SU-DHL-6 (cell line): ENCODE results near the gene TMEM184A.

Source experiments
- H2AFZ ChIP-seq: fragments of 200-600 bp; sonication (generic); 2 replicates; pipeline ENCODE4 v1.6.1; 2014; ENCODE audit warnings: low read depth, mild to moderate bottlenecking, moderate library complexity, mixed read lengths, antibody characterized with exemption, low read length; ENCODE audit not compliant: severe bottlenecking
- H3F3A ChIP-seq: fragments of 200-600 bp; shearing (Covaris generic); 2 replicates; pipeline ENCODE4 v1.6.0; 2016; ENCODE audit warnings: antibody characterized with exemption, mild to moderate bottlenecking; ENCODE audit not compliant: insufficient read depth
- H3K27ac ChIP-seq: fragments of 200-600 bp; sonication (generic); 2 replicates; pipeline ENCODE4 v1.5.1; 2016; ENCODE audit warnings: low read depth, mild to moderate bottlenecking, low read length, moderate library complexity, mixed read lengths
- H3K27me3 ChIP-seq: fragments of 200-600 bp; sonication (generic), shearing (Covaris generic); 2 replicates; pipeline ENCODE4 v1.6.0; 2014; ENCODE audit warnings: mild to moderate bottlenecking, low read length
- H3K36me3 ChIP-seq: fragments of 200-600 bp; sonication (generic); 2 replicates; pipeline ENCODE4 v1.6.1; 2014; ENCODE audit warnings: mild to moderate bottlenecking, low read length, mixed read lengths
- H3K4me2 ChIP-seq: fragments of 300-600, 200-600 bp; shearing (Covaris generic), sonication (generic); 2 replicates; pipeline ENCODE4 v1.6.0; 2014; ENCODE audit warnings: low read length, low read depth, mild to moderate bottlenecking; ENCODE audit not compliant: poor library complexity, severe bottlenecking
- H3K4me3 ChIP-seq: fragments of 200-600 bp; sonication (generic); 2 replicates; pipeline ENCODE4 v1.5.1; 2014; ENCODE audit warnings: antibody characterized with exemption, low read length, mild to moderate bottlenecking, mixed read lengths; ENCODE audit not compliant: insufficient read depth, poor library complexity, severe bottlenecking
- H3K79me2 ChIP-seq: fragments of 200-600 bp; sonication (generic); 2 replicates; pipeline ENCODE4 v1.6.1; 2014; ENCODE audit warnings: mild to moderate bottlenecking, low read length, moderate library complexity; ENCODE audit not compliant: insufficient read depth
- H3K9ac ChIP-seq: fragments of 200-600 bp; sonication (generic); 2 replicates; pipeline ENCODE4 v1.7.0; 2014; ENCODE audit warnings: mild to moderate bottlenecking, low read length
- H3K9me2 ChIP-seq: fragments of 200-600 bp; sonication (generic); replicated peaks from 2 replicates; pipeline ENCODE4 v1.6.1; 2014; ENCODE audit warnings: low read length; ENCODE audit not compliant: insufficient read depth
- H3K9me3 ChIP-seq: fragments of 200-600 bp; sonication (generic); 2 replicates; pipeline ENCODE4 v1.6.1; 2014; ENCODE audit warnings: low read length, mixed read lengths; ENCODE audit not compliant: insufficient read depth
- H4K20me1 ChIP-seq: fragments of 200-600 bp; sonication (generic); 2 replicates; pipeline ENCODE4 v1.6.1; 2014; ENCODE audit warnings: low read depth, mild to moderate bottlenecking, antibody characterized with exemption, low read length, moderate library complexity, mixed read lengths
- EZH2phosphoT487 ChIP-seq: fragments of 200-600 bp; sonication (generic), shearing (Covaris generic); conservative IDR thresholded peaks from 2 replicates; pipeline ENCODE4 v1.6.1; 2018; ENCODE audit warnings: mild to moderate bottlenecking, antibody characterized with exemption, low read length, moderate library complexity, mixed read lengths
- TF ChIP-seq, protein P1 (sequence below): fragments of 200-600 bp; sonication (generic); IDR thresholded peaks from one replicate; pipeline ENCODE4 v1.5.1; 2017; ENCODE audit warnings: antibody characterized with exemption, mild to moderate bottlenecking, low read length, moderate library complexity; ENCODE audit not compliant: insufficient read depth, poor library complexity, severe bottlenecking

TMEM184A gene

DNA sequence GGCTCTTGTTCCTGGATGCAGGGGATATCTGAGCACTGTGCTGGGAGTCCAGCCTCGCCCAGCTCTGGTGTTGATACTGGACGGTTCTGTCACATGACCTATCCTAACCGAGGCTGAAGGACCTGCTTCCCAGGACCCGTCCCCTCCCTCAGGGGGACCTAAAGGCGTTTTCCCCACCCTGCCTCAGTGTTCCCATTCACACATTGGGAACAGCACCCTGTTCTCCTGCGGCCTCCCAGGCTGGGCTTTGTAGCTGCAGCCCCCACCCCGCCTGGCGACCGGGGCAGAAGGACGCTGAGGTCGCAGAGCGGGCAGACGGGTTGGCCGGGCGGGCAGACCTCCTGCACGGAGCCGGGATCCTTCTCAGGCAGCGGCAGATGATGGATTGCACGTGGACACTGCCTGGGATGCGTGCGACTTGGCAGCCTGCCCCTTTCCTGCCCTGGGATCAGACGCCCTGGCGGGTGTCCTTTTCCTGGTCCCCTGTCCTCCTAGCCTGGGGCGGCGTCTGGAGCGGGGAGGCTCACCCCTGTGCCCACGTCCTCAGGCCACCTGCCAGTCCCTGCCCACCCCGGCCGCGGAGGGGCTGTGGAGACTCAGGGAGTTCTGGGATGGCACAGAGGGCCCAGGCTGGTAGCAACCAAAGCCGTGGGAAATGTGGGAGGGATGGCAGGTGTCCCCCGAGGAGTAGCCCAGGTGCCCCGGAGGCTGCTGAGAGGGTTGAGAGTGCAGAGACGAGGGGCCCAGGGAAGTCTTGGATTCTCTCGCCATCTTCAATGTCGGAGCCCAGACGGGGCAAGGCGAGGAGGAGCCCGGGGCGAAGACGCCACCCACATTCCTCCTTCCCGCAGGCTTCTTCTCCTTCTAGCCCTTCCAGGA is 31.1 kb upstream of the TMEM184A start:
- H2AFZ ChIP-seq = no peak overlapping the region
- no peaks in the 10 kb centered on the region for H3K9me2 ChIP-seq
- no peak overlapping the region for H3K27ac ChIP-seq
- H3K36me3 ChIP-seq = no peaks in the 10 kb centered on the region
- no peak overlapping the region for H3K4me3 ChIP-seq
- H3K9me3 ChIP-seq = no peaks in the 10 kb centered on the region
- H3K4me2 ChIP-seq = no peak overlapping the region
- no peak overlapping the region for H3K9ac ChIP-seq
- no peaks in the 10 kb centered on the region for H3F3A ChIP-seq
- TF ChIP-seq EZH2phosphoT487 = no peak
- TF ChIP-seq, protein P1, sequence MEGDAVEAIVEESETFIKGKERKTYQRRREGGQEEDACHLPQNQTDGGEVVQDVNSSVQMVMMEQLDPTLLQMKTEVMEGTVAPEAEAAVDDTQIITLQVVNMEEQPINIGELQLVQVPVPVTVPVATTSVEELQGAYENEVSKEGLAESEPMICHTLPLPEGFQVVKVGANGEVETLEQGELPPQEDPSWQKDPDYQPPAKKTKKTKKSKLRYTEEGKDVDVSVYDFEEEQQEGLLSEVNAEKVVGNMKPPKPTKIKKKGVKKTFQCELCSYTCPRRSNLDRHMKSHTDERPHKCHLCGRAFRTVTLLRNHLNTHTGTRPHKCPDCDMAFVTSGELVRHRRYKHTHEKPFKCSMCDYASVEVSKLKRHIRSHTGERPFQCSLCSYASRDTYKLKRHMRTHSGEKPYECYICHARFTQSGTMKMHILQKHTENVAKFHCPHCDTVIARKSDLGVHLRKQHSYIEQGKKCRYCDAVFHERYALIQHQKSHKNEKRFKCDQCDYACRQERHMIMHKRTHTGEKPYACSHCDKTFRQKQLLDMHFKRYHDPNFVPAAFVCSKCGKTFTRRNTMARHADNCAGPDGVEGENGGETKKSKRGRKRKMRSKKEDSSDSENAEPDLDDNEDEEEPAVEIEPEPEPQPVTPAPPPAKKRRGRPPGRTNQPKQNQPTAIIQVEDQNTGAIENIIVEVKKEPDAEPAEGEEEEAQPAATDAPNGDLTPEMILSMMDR = no peak
- H3K27me3 ChIP-seq = no peaks in the 10 kb centered on the region
- no peaks in the 10 kb centered on the region for H4K20me1 ChIP-seq
- H3K79me2 ChIP-seq = no peaks in the 10 kb centered on the region

DNA sequence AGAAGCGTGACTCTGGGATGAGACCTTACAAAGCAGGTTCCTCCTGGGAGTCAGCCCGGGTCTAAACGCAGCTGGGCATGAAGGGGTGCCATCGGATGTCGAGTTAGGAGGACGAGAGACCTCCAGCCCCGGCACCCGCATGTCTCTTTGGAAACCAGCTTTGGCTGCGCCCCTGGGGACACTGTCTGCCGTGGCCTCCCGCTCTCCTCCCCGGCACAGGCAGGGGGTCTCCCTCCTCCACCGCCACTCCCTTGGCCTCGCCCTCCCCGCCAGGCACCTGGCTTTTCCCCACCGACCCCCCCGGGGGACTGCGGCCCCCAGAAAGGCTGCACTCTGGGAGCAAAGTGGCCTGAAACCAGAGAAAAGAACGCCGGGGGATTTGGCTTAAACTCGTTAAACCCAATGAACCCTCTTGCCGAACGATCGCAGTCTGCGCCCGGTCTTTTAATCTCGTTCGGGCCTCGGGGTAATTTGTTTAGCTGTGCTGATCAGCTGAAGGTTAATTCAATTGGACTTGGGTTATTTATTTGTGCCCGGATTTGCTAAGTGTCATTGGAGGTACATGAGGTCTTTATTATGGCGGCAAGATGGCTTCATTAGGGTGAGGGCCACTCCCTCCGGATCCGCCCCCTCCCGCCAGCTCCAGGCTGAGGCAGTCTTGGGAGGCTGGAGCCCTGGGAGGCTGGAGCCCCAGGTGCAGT is 30.3 kb upstream of the TMEM184A start:
- Histone ChIP-seq H3K27ac (no peak overlapping the region), H3K9me3 (no peaks in the 10 kb centered on the region), H2AFZ (no peak overlapping the region), H3K79me2 (no peaks in the 10 kb centered on the region), H3K9ac (no peak overlapping the region), H3K36me3 (no peaks in the 10 kb centered on the region), H3K9me2 (no peaks in the 10 kb centered on the region), H4K20me1 (no peaks in the 10 kb centered on the region), H3K4me2 (no peak overlapping the region), H3K4me3 (no peak overlapping the region), H3K27me3 (no peaks in the 10 kb centered on the region), H3F3A (no peaks in the 10 kb centered on the region)
- no peak for TF ChIP-seq EZH2phosphoT487
- TF ChIP-seq, protein P1 = no peak

DNA sequence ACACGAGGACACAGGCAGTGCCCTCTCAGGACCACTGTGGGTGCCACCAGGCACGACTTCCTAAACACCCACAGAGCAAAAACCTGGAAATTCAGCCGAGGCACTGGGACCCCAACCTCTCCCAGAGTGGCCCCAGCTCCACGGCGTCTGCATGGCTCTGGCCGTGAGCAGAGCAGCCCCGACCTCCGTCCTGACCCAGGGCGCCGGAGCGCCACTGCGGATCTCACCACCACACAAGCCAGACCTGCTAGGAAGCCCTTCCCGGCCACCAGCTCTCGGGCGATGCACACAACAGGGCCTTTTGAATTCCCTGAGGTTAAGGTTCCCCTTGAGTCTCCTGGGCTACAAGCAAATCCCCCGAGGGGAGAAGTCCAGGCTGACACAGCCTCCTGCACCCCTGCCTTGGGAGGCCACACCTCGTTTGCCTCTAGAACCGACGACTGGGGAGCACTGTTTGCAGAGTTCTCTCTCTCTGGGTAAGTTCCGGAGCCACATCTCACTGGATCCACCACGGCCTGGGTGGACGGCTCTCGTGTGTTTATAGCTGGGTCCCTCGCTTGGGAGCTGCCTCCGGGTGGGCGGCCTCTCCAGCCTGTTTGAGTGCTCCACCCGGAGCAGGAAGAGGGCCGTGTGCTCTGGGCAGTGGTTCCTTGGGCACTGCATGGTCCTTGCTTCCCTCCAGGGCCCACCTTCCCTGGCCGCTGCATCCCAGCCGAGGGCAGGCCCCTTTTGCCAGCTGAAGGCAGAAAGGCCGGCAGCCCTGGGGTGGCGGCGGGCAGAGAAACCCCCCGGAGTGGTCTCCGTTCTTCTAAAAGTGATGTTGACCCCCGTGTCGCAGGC is 29.4 kb upstream of the TMEM184A start:
- no peaks in the 10 kb centered on the region for H3K9me2 ChIP-seq
- no peaks in the 10 kb centered on the region for H3F3A ChIP-seq
- no peak overlapping the region for H3K4me3 ChIP-seq
- no peak overlapping the region for H3K27ac ChIP-seq
- H3K27me3 ChIP-seq = no peaks in the 10 kb centered on the region
- no peaks in the 10 kb centered on the region for H3K79me2 ChIP-seq
- H4K20me1 ChIP-seq = no peaks in the 10 kb centered on the region
- no peak overlapping the region for H3K9ac ChIP-seq
- H3K4me2 ChIP-seq = no peak overlapping the region
- H3K36me3 ChIP-seq = no peaks in the 10 kb centered on the region
- TF ChIP-seq, protein P1 = no peak
- TF ChIP-seq EZH2phosphoT487 = no peak
- H3K9me3 ChIP-seq = no peaks in the 10 kb centered on the region
- no peak overlapping the region for H2AFZ ChIP-seq
